NCI-H187 (cell line): Measurements from ENCODE around the gene GSK3B.
"Not testable (repeated sequence)": the region's sequence is repeated elsewhere in the genome, so short reads cannot be mapped to it uniquely, and the experiment has no call there.

ENCODE experiments used
- DNase-seq, 2 experiments: peaks; one replicate each; lab custom pipeline; 2025; lab: John Stamatoyannopoulos, UW

The GSK3B gene

GRCh38 chr3:120004008-120004498 lies 90.2 kb downstream of the GSK3B start:
- DNase-seq, result not testable (repeated sequence)

GRCh38 chr3:119998166-119998565 lies 96.1 kb downstream of the GSK3B start:
- no peak for DNase-seq

GRCh38 chr3:119990888-119991287 lies 103.4 kb downstream of the GSK3B start:
- DNase-seq, result no peak

- no peak for DNase-seq
Observed at GRCh38 chr3:119989981-119990655, 104.1 kb downstream of the GSK3B start.

GRCh38 chr3:119986812-119987211 lies 107.4 kb downstream of the GSK3B start:
- not testable (repeated sequence) for DNase-seq

- no peak for DNase-seq
Observed at GRCh38 chr3:119981386-119981785, 112.9 kb downstream of the GSK3B start.

GRCh38 chr3:119978554-119979208 lies 115.6 kb downstream of the GSK3B start:
- no peak for DNase-seq

- DNase-seq, result no peak
Observed at GRCh38 chr3:119977353-119977752, 116.9 kb downstream of the GSK3B start.

GRCh38 chr3:119976214-119976613 lies 118.0 kb downstream of the GSK3B start:
- DNase-seq, result no peak

- no peak for DNase-seq
Observed at GRCh38 chr3:119974656-119975055, 119.6 kb downstream of the GSK3B start.

GRCh38 chr3:119973018-119973646 lies 121.1 kb downstream of the GSK3B start:
- no peak for DNase-seq

- DNase-seq, result no peak
Observed at GRCh38 chr3:119969759-119970158, 124.5 kb downstream of the GSK3B start.

GRCh38 chr3:119967353-119968006 lies 126.8 kb downstream of the GSK3B start:
- no peak for DNase-seq

- DNase-seq, result no peak
Observed at GRCh38 chr3:119965692-119966091, 128.6 kb downstream of the GSK3B start.

- DNase-seq, result no peak
Observed at GRCh38 chr3:119964294-119964693, 130.0 kb downstream of the GSK3B start.

- no peak for DNase-seq
Observed at GRCh38 chr3:119955972-119956371, 138.3 kb downstream of the GSK3B start.

GRCh38 chr3:119950666-119951325 lies 143.5 kb downstream of the GSK3B start:
- no peak for DNase-seq

GRCh38 chr3:119945291-119945690 lies 149.0 kb downstream of the GSK3B start:
- no peak for DNase-seq

- no peak for DNase-seq
Observed at GRCh38 chr3:119944091-119944490, 150.2 kb downstream of the GSK3B start.

- no peak for DNase-seq
Observed at GRCh38 chr3:119939077-119939476, 155.2 kb downstream of the GSK3B start.

- no peak for DNase-seq
Observed at GRCh38 chr3:119937229-119937628, 157.0 kb downstream of the GSK3B start.

GRCh38 chr3:119934249-119934648 lies 160.0 kb downstream of the GSK3B start:
- no peak for DNase-seq
